AG04450 (cell line): ENCODE measurements around the gene AKTIP. TPM values are rescaled to one million over a fixed set of nuclear protein-coding genes. Genes with fewer than 3 reads are reported as not detected.

ENCODE experiments used
- CTCF ChIA-PET: fragments of 300-600, 350-600 bp; formaldehyde crosslinking; extraction: SDS; loops from one replicate; lab custom pipeline; 2022; ENCODE audit warnings: antibody characterized with exemption, inconsistent platforms; lab: Charles Lee
- POLR2A ChIA-PET: fragments of 350-600 bp; formaldehyde crosslinking; extraction: SDS; loops from one replicate; lab custom pipeline; 2021; ENCODE audit warnings: antibody characterized with exemption, inconsistent platforms; lab: Yijun Ruan, JAX
- DNase-seq: peaks from one replicate; pipeline ENCODE4 v3.0.0-alpha.2; 2011; ENCODE audit warnings: low read depth, low spot score
- H3K27ac ChIP-seq: one replicate; pipeline ENCODE4 v1.5.1; 2012; ENCODE audit warnings: low read depth, low read length, control low read depth
- H3K27me3 ChIP-seq: one replicate; pipeline ENCODE4 v1.6.0; 2012; ENCODE audit warnings: low read length; ENCODE audit not compliant: control insufficient read depth, insufficient read depth
- H3K4me3 ChIP-seq: 2 replicates; pipeline ENCODE4 v1.5.1; 2011; ENCODE audit warnings: mild to moderate bottlenecking, low read depth, low read length, control low read depth
- H3K9me3 ChIP-seq: 2 replicates; pipeline ENCODE4 v1.5.1; 2012; ENCODE audit warnings: low read length; ENCODE audit not compliant: control insufficient read depth, insufficient read depth
- CTCF ChIP-seq: IDR thresholded peaks from 2 replicates; pipeline ENCODE4 v1.5.1; 2011; ENCODE audit warnings: low read depth, low read length, control low read depth, inconsistent platforms
- polyA minus RNA-seq: library from RNA; depleted of rRNA, polyadenylated mRNA; stranded (reverse); fragments of >200 nt; gene quantifications from 2 replicates; pipeline ENCODE4 v1.2.3, GENCODE V29; 2011; rRNA and poly(A)+ RNA removed
- polyA plus RNA-seq: library from polyadenylated mRNA; depleted of rRNA; stranded (reverse); fragments of >200 nt; gene quantifications from 2 replicates; pipeline ENCODE4 v1.2.3, GENCODE V29; 2011; rRNA removed

The AKTIP gene
- 27.2 and 28.5 TPM in 2 replicates for polyA plus RNA-seq
- polyA minus RNA-seq, result 17.5 and 22.8 TPM in 2 replicates

DNA sequence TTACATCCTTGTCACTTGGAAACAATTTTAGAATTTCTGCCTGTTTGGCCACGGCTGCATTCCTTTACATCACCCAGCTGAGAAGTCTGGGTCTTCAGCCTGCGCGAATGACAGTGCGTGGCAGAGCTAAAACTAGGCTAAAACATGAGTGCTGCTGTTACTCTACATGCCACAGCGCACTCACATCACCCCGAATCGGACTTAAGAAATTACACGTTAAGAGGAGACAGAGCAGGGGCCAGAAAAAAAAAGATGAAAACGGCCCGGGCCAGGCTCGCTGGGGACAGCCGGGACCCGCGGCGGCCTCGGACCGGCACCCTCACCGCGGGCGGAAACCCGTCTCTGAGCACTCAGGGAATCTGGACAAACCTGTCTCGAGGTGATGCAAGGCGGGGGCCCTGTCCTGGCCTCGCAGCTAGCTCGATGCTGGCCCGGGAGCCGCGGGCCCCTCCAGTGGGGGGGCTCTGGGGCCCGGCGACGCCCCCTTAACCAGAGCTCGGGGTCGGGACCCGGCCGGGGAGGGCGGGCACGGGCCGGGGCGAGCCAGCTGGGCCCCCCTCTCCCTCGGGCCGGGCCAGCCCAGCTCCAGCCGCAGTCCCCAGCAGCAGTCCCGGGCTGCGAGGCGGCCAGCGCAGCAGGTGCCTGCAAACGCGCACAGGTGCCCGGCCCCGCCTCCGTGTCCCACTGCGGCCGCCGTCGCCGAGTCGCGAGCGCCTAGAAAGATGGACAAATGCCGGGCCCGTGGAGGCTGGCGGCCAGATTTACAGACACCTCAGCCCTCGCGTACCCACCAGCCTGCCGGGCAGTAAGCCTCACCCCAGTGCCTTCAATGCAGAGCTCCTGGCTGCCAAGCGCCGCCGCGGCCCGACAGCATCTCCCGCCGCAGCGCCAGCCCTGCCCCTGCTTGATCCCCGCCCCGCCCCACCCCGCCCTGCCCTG lies at the start of gene AKTIP:
Gene AKTIP (minus strand): TSS at position 879 of the 939 bp plus-strand sequence. CDS start 2,950 bp downstream, outside the sequence.
- CTCF ChIA-PET, result interaction anchor here (0.7 kb wide), 1 partner anchor 623 kb away, joined by 7 read pairs; no protein-coding TSS in a partner anchor
- Histone ChIP-seq H3K27me3 (no peaks in the 10 kb centered on the region), H3K4me3 (peak within 1 kb of the TSS; percentile 79), H3K27ac (peak within 1 kb of the TSS; percentile 78), H3K9me3 (no peaks in the 10 kb centered on the region)
- TF ChIP-seq CTCF, result no peak
- DNase-seq, result no peak
- POLR2A ChIA-PET, result interaction anchor here (1.0 to 2.2 kb wide), 2 partner anchors 67 to 232 kb away, joined by 6 to 9 read pairs; no protein-coding TSS in a partner anchor

DNA sequence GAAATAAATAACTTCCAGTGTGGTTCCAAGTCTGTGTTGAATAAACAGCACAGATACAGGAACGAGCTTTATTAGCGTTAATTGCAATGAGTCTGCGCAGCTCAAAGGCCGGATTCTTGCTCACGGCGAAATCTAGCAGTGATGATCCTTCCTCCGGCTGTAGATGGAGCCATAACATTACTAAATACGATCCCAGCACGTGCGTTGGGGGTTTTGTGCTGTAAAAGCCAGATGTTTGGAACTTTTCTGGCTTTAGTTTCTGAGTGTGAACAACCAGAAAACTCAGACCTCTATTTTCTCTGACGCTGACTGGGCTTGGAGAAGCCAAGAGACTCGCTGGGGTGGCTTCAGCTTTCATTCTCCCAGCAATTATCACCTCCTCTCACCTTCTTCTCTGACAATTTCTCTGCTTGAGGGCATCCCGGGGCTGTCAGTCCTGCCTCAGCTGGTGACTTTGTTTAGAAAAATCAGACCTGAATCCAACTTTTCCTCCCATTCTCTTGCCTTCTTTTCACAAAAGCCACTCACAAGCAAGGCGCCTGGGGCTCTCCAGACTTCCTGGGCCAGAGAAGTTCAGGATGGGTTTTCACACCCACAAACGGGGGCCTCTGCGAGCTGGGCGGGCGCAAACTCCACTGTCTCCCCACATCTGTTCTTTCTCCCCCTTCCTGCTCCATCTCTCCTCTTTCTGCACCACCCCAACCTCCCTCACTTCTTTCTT lies 47.1 kb upstream of the AKTIP start:
- DNase-seq, result peak; percentile 70
- Histone ChIP-seq H3K27me3 (peaks cover 31% of the 10 kb centered on the region), H3K9me3 (no peaks in the 10 kb centered on the region), H3K4me3 (no peak overlapping the region), H3K27ac (no peak overlapping the region)
- TF ChIP-seq CTCF, result peak; percentile 79
- ChIA-PET CTCF (interaction anchor here (0.6 to 2.2 kb wide), 44 partner anchors 9 to 1917 kb away, joined by 3 to 19 read pairs (median 4); no protein-coding TSS in a partner anchor), POLR2A (interaction anchor here (0.5 kb wide), 1 partner anchor 1893 kb away, joined by 4 read pairs; no protein-coding TSS in a partner anchor)

DNA sequence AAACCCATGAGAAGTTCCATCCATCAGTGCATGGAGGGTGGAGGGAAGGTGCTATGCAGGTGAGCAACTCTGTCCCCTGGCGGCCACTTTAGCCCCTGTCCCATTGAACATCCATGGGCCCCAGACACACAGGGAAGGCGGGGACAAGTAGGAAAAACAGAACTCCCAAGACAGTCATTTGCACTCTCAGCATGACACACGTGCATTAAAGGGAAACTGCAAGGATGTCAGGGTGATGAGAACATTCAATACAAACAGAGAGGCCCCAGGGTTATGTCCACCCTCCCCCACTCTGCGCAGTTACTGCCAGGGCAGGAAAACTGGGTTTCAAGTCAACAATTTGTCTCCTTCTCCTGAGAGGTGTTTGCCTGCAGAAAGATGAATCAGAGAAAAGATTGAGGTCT lies 44.0 kb upstream of the AKTIP start:
- no peak for DNase-seq
- Histone ChIP-seq H3K4me3 (no peak overlapping the region), H3K9me3 (no peaks in the 10 kb centered on the region), H3K27ac (no peak overlapping the region), H3K27me3 (peaks cover 22% of the 10 kb centered on the region)
- CTCF ChIA-PET, result interaction anchor here (0.9 kb wide), 1 partner anchor 1355 kb away, joined by 4 read pairs; no protein-coding TSS in a partner anchor
- POLR2A ChIA-PET, result no interaction called here
- TF ChIP-seq CTCF, result no peak

- no peak overlapping the region for H3K4me3 ChIP-seq
- POLR2A ChIA-PET, result no interaction called here
- DNase-seq, result no peak
- no peaks in the 10 kb centered on the region for H3K9me3 ChIP-seq
- CTCF ChIA-PET, result no interaction called here
- H3K27me3 ChIP-seq, result peaks cover 15% of the 10 kb centered on the region
- no peak overlapping the region for H3K27ac ChIP-seq
- no peak for TF ChIP-seq CTCF
Observed at GRCh38 chr16:53545433-53545832, 42.4 kb upstream of the AKTIP start.
